Thoracic aorta (tissue), 2 donors: ENCODE measurements around the gene MAP4K3. TPM values are rescaled to one million over a fixed set of nuclear protein-coding genes. Genes with fewer than 3 reads are reported as not detected.

Experiments used
- ATAC-seq: fragments of 150-250 bp; one replicate; pipeline ENCODE4 v1.8.0; 2017; ENCODE audit warnings: low read depth; ENCODE audit not compliant: insufficient number of reproducible peaks, low FRiP score
- DNase-seq: peaks from one replicate; pipeline ENCODE4 v3.0.0-alpha.2; 2020; ENCODE audit warnings: low spot score
- H3K27ac ChIP-seq, 2 donors: fragments of 200-600 bp; sonication (generic); 1 replicate in 1 of 2; 2 replicates in 1 of 2; pipeline ENCODE4 v1.5.1; 2016; ENCODE audit warnings: mild to moderate bottlenecking in 2 of 2, moderate library complexity in 2 of 2
- H3K27me3 ChIP-seq: fragments of 200-600 bp; sonication (generic); replicated peaks from 2 replicates; pipeline ENCODE4 v1.6.0; 2016; ENCODE audit warnings: mild to moderate bottlenecking; ENCODE audit not compliant: insufficient read depth
- H3K36me3 ChIP-seq: fragments of 200-600 bp; sonication (generic); one replicate; pipeline ENCODE4 v1.5.1; 2016
- H3K4me1 ChIP-seq, 2 donors: fragments of 200-600 bp; sonication (generic); 1 replicate in 1 of 2; 2 replicates in 1 of 2; pipeline versions ENCODE4 v1.5.1 to v1.6.0; 2016; ENCODE audit warnings: low read depth in 2 of 2, mild to moderate bottlenecking in 1 of 2; ENCODE audit not compliant: control insufficient read depth in 1 of 2
- H3K4me3 ChIP-seq: fragments of 200-600 bp; sonication (generic); 2 replicates; pipeline ENCODE4 v1.5.1; 2016; ENCODE audit warnings: mild to moderate bottlenecking
- H3K9me3 ChIP-seq: fragments of 200-600 bp; sonication (generic); 2 replicates; pipeline ENCODE4 v1.5.1; 2016
- total RNA-seq, 2 donors: library from RNA; depleted of rRNA; stranded (reverse); fragments of >200 nt; gene quantifications; one replicate each; pipeline versions ENCODE4 v1.1.0 to v1.2.3, GENCODE V29; 2016
- TF ChIP-seq, protein P1 (sequence below): fragments of 200-600 bp; sonication (generic); IDR thresholded peaks from one replicate; pipeline ENCODE4 v1.5.1; 2019; ENCODE audit warnings: antibody characterized with exemption

MAP4K3 gene
- total RNA-seq, 2 donors from 2014 or later, result 53.7 to 58.8 TPM

DNA sequence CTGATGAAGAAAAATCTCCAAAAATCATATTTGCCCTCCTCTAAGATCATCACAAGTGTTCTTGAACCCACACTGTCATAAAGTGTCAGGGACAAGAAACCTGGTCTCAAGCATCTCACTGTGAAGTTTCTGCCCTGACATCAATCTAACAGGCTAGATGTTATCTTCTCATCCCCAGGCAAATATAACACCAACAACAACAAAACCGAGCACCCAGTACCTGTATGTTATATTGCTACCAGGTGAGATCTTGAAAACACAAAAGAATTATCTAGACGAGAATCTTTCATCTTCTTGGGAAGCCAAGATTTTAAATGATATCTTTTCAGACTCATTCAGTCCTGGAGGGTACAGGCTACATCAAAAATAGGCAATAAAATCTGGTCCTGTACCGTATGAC is 8.8 kb upstream of the MAP4K3 start:
- Histone ChIP-seq H3K9me3 (no peaks in the 10 kb centered on the region), H3K27ac (no peak overlapping the region), H3K27me3 (no peaks in the 10 kb centered on the region), H3K36me3 (no peaks in the 10 kb centered on the region), H3K4me3 (no peak overlapping the region), H3K4me1 (no peaks in the 10 kb centered on the region)
- no peak for ATAC-seq
- no peak for DNase-seq
- TF ChIP-seq, protein P1, sequence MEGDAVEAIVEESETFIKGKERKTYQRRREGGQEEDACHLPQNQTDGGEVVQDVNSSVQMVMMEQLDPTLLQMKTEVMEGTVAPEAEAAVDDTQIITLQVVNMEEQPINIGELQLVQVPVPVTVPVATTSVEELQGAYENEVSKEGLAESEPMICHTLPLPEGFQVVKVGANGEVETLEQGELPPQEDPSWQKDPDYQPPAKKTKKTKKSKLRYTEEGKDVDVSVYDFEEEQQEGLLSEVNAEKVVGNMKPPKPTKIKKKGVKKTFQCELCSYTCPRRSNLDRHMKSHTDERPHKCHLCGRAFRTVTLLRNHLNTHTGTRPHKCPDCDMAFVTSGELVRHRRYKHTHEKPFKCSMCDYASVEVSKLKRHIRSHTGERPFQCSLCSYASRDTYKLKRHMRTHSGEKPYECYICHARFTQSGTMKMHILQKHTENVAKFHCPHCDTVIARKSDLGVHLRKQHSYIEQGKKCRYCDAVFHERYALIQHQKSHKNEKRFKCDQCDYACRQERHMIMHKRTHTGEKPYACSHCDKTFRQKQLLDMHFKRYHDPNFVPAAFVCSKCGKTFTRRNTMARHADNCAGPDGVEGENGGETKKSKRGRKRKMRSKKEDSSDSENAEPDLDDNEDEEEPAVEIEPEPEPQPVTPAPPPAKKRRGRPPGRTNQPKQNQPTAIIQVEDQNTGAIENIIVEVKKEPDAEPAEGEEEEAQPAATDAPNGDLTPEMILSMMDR, result no peak

DNA sequence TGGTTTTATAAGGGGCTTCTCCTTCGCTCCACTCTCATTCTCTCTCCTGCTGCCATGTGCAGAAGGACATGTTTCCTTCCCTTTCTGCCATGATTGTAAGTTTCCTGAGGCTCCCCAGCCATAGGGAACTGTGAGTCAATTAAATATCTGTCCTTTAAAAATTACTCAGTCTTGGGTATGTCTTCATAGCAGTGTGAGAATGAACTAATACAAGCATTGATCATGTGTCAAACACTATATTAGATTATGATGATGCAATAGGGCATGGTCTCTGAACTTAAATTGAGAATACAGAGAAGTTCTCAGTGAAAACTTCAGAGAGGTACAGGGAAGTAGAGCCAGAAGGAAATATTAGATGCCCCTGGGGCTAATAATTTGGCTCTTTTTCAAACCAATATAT is 5.9 kb upstream of the MAP4K3 start:
- TF ChIP-seq, protein P1, result no peak
- H3K4me1 ChIP-seq, result peaks cover 14 to 23% of the 10 kb centered on the region in 2 donors
- H3K36me3 ChIP-seq, result no peaks in the 10 kb centered on the region
- no peak overlapping the region for H3K27ac ChIP-seq
- DNase-seq (no peak), ATAC-seq (no peak)
- no peaks in the 10 kb centered on the region for H3K9me3 ChIP-seq
- H3K4me3 ChIP-seq, result no peak overlapping the region
- no peaks in the 10 kb centered on the region for H3K27me3 ChIP-seq

DNA sequence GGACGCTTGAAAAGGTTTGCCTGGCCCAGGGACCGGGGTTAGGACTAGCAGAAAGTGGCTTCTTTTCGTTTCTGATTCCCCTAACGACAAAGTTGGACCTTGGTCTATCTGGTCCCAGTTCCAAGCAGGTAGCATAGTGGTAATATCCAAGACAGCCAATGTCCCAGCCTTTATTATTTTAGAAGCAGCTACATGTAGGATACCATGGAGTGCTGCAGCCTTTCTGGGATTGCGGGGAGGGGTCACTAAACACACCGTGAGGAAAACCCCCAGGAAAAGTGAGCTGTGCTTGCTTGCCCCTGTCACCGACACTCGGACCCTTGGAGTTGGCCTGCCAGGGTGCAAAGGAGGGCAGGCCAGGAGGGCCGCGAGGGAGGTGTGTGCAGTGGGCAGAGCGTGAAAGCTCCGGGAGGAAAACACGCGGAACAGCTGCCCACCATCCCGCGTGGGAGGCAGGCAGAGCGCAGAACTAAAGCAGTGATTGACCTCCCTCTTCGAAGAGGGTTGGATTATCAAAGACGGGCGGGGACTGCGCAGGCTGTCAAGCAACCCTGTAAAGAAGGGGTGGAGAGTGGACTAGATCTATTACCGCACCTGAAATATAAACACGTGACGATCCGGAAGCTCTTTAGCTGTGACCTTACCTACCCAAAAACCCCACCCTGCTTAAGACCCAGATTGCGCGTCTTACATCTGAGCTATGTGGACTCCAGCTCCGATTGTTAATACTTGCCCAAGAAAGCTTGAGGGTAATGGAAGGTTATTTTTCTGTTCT is 624 bp upstream of the MAP4K3 start:
- TF ChIP-seq, protein P1, result no peak
- H3K36me3 ChIP-seq, result no peaks in the 10 kb centered on the region
- peaks cover 36 to 55% of the 10 kb centered on the region in 2 donors for H3K4me1 ChIP-seq
- H3K4me3 ChIP-seq, result peak overlapping the region; percentile 85
- H3K27me3 ChIP-seq, result no peaks in the 10 kb centered on the region
- H3K9me3 ChIP-seq, result no peaks in the 10 kb centered on the region
- DNase-seq (no peak), ATAC-seq (no peak)
- peak overlapping the region; percentile 83 to 86 for H3K27ac ChIP-seq

DNA sequence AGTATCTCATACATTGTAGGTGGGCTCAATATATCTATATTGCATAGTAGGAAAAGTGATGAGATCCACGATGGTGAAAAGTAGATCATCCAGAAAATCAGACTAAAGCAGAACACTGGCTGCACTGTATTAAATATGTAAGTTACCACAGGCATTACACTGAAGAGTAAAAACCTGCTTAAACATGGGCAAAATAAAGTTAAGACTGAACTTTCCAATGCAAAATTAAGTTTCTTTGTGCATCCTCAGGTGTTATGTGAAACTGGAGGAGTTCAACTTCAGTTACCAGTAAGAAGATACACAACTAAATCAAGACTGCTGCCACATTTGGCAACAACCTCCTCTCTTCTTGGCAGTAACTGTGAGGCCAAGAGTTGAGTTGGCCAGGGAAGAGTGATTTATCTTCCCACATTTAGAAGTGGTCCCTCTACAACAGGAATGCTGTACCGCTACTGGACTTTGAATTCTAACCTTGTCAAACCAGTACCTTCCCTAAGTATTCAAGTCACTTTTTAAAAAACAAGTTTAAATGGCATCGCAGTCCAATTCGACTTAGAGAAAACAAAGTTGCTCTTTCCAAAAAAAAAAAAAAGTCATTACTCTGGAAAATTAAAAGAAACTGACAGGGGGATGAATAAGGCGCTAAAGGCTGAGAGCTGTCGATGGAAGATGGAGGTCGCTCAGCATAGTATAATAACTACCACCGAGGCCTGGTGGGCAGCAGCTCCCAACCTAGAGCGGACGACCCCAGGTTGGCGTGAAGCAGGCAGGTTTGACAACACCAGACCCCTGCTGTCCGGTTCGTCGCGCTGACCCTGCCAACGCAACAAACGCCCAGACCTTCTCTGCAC is 1.1 kb downstream of the MAP4K3 start:
- Histone ChIP-seq H3K27ac (peak overlapping the region; percentile 83 to 86), H3K4me3 (peak overlapping the region; percentile 85), H3K9me3 (no peaks in the 10 kb centered on the region), H3K27me3 (no peaks in the 10 kb centered on the region), H3K4me1 (peaks cover 54 to 73% of the 10 kb centered on the region in 2 donors), H3K36me3 (no peaks in the 10 kb centered on the region)
- DNase-seq (no peak), ATAC-seq (no peak)
- TF ChIP-seq, protein P1, result no peak

DNA sequence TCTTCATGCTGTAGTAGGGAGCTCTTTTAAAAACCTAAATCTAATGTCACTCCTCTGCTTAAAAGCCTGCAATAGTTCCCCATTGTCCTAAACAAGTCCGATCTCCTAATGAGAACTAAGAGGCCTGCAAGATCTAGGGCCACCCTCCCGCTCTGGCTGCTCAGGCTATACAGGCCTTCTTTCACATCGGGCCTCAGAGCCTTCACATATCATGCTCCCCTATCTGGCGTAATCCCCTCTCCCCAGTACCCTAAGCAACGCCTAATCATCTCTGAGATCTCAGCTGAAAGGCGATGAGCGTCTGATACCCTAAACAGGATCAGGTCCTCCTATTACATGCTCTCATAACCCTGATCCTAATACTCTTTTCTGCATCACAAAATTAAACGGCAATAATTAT is 1.9 kb downstream of the MAP4K3 start:
- DNase-seq, result no peak
- peaks cover 57 to 80% of the 10 kb centered on the region in 2 donors for H3K4me1 ChIP-seq
- H3K27me3 ChIP-seq, result no peaks in the 10 kb centered on the region
- H3K9me3 ChIP-seq, result no peaks in the 10 kb centered on the region
- H3K36me3 ChIP-seq, result no peaks in the 10 kb centered on the region
- H3K4me3 ChIP-seq, result peak overlapping the region; percentile 85
- H3K27ac ChIP-seq, result peak overlapping the region; percentile 31 to 83
- TF ChIP-seq, protein P1, result no peak
- ATAC-seq, result no peak
